Upper lobe of right lung (tissue), 1 donor: ENCODE data around the gene TUBGCP6. TPM values are rescaled to one million over a fixed set of nuclear protein-coding genes. Genes with fewer than 3 reads are reported as not detected.

Experiments used
- ATAC-seq: fragments of 200-7000 bp; cut with Tn5 transposase; one replicate; pipeline ENCODE4 v1.9.1; 2020; ENCODE audit warnings: mild to moderate bottlenecking, moderate library complexity
- DNase-seq: peaks from one replicate; pipeline ENCODE4 v3.0.0-alpha.2; 2020
- H3K27ac ChIP-seq: fragments of 200-600 bp; one replicate; pipeline ENCODE4 v1.8.0; 2022
- H3K27me3 ChIP-seq: fragments of 200-600 bp; one replicate; pipeline ENCODE4 v1.8.0; 2022; ENCODE audit warnings: mild to moderate bottlenecking
- H3K36me3 ChIP-seq: fragments of 200-600 bp; one replicate; pipeline ENCODE4 v1.8.0; 2022
- H3K4me1 ChIP-seq: fragments of 200-600 bp; one replicate; pipeline ENCODE4 v1.8.0; 2022
- H3K4me3 ChIP-seq: fragments of 200-600 bp; one replicate; pipeline ENCODE4 v1.8.0; 2022; ENCODE audit warnings: mild to moderate bottlenecking
- H3K9me3 ChIP-seq: fragments of 200-600 bp; one replicate; pipeline ENCODE4 v1.8.0; 2022
- intact Hi-C: fragments of 100-400 bp; cut with DNase I; formaldehyde crosslinking; loops from one replicate; pipeline ENCODE4 v1.11.0; 2022
- total RNA-seq: library from RNA; stranded (reverse); fragmentation: NEBNext Ultra II Directional; extraction: Animal tissue kit (Norgen Biotek cat#: 25700); gene quantifications from one replicate; pipeline ENCODE4 v1.2.1, GENCODE V29; 2021
- TF ChIP-seq, protein P1 (sequence below): fragments of 200-600 bp; IDR thresholded peaks from one replicate; pipeline ENCODE4 v1.8.0; 2022; ENCODE audit warnings: antibody characterized with exemption
- donor health status: DM: no; HTN: yes; CAD: no; lungs with severe emphysema.

Gene TUBGCP6
- total RNA-seq, 1 donor from 2014 or later: 51.3 TPM

DNA sequence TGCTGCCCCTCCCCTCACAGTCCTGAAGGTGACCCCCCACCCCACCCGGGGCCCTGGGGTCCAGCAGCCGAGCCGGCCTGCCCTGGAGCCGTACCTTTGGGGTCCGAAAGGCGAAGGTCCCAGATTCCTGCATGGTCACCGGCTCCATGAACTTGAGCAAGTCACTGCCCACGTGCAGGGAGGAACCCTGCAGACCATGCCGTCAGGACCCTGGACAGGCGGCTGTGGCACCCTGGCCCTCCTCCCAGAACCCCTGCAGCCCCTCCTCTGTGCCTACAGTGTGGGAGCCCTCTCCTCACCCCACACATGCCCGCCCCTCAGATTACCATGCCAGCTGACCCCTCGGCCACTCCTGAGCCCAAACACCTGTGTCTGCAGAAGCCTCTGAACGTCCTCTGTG lies 39.7 kb upstream of the TUBGCP6 start:
- TF ChIP-seq, protein P1, sequence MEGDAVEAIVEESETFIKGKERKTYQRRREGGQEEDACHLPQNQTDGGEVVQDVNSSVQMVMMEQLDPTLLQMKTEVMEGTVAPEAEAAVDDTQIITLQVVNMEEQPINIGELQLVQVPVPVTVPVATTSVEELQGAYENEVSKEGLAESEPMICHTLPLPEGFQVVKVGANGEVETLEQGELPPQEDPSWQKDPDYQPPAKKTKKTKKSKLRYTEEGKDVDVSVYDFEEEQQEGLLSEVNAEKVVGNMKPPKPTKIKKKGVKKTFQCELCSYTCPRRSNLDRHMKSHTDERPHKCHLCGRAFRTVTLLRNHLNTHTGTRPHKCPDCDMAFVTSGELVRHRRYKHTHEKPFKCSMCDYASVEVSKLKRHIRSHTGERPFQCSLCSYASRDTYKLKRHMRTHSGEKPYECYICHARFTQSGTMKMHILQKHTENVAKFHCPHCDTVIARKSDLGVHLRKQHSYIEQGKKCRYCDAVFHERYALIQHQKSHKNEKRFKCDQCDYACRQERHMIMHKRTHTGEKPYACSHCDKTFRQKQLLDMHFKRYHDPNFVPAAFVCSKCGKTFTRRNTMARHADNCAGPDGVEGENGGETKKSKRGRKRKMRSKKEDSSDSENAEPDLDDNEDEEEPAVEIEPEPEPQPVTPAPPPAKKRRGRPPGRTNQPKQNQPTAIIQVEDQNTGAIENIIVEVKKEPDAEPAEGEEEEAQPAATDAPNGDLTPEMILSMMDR: no peak
- no peaks in the 10 kb centered on the region for H3K9me3 ChIP-seq
- H3K36me3 ChIP-seq: peaks cover 92% of the 10 kb centered on the region
- DNase-seq: no peak
- ATAC-seq: no peak
- H3K27me3 ChIP-seq: no peaks in the 10 kb centered on the region
- H3K4me3 ChIP-seq: no peak overlapping the region
- peak overlapping the region; percentile 3 for H3K27ac ChIP-seq
- H3K4me1 ChIP-seq: no peaks in the 10 kb centered on the region
- intact Hi-C loops: no loop called here

DNA sequence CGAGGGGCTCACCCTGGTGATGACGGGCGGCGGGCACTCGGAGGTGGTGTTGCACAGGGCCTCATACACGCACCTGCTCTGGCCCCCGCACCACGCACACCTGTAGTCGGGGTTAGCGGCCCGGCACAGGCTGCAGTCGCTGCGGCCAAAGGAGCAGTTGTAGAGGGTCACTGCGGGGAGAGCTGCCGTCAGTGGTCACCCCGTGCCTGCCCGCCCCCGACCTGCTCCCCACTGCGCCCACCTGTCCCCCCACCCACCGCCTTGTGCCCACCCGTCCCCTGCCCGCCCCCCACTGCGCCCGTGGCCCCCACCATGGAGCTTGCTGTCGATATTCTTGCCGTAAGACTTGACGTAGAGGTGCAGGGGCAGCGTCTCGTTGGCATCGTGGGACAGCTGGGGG lies 39.0 kb upstream of the TUBGCP6 start:
- peaks cover 92% of the 10 kb centered on the region for H3K36me3 ChIP-seq
- no peaks in the 10 kb centered on the region for H3K27me3 ChIP-seq
- intact Hi-C loops: no loop called here
- DNase-seq (no peak), ATAC-seq (no peak)
- TF ChIP-seq, protein P1: no peak
- no peaks in the 10 kb centered on the region for H3K9me3 ChIP-seq
- H3K4me1 ChIP-seq: no peaks in the 10 kb centered on the region
- no peak overlapping the region for H3K27ac ChIP-seq
- no peak overlapping the region for H3K4me3 ChIP-seq

DNA sequence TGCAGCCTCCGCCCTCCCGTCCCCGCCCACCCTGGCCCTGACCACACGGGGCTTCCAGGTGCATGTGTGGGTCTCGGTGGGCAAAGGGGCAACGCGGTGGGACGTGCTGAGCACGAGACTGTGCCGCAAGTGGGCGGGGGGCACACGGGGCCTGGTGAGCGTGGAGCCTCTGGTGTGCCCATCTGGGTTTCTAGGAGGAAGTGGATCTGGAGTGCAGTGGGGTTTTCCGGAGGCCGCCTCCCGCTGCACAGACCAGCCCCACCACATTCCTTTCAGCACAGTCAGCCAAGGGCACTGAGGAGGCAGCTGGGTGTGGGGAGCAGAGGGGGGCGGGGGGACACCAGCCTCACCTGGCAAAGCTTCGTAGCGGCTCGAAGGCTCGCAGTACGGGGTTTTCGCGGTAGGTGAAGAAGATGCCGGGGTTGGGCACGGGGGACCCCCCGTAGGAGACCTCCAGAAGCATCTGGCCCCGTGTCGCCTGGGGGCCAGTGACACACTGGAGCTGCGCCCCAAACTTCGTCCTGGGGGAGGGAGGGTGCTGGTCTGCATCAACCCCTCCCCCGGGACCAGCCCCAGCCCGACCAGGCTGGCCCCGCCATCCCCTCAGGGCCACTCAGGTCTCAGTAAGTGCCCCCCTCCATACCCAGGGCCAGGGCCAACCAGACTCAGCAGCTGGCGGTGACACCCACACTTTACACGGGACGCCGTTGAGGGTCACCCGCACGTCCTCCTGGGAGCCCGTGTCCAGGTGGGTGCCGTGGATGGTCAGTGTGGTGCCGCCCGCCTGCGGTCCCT lies 37.7 kb upstream of the TUBGCP6 start:
- TF ChIP-seq, protein P1: no peak
- ATAC-seq (peak; percentile 87), DNase-seq (peak; percentile 91)
- Histone ChIP-seq H3K27ac (peak overlapping the region; percentile 65), H3K27me3 (no peaks in the 10 kb centered on the region), H3K9me3 (no peaks in the 10 kb centered on the region), H3K4me3 (no peak overlapping the region), H3K36me3 (peaks cover 92% of the 10 kb centered on the region), H3K4me1 (no peaks in the 10 kb centered on the region)
- intact Hi-C loops: no loop called here

GRCh38 chr22:50281957-50282356 lies 37.1 kb upstream of the TUBGCP6 start:
- intact Hi-C loops: no loop called here
- peak overlapping the region; percentile 47 for H3K27ac ChIP-seq
- no peaks in the 10 kb centered on the region for H3K4me1 ChIP-seq
- ATAC-seq: peak; percentile 5
- H3K27me3 ChIP-seq: no peaks in the 10 kb centered on the region
- no peak overlapping the region for H3K4me3 ChIP-seq
- no peak for DNase-seq
- no peaks in the 10 kb centered on the region for H3K9me3 ChIP-seq
- TF ChIP-seq, protein P1: no peak
- H3K36me3 ChIP-seq: peaks cover 91% of the 10 kb centered on the region

- Histone ChIP-seq H3K9me3 (no peaks in the 10 kb centered on the region), H3K27me3 (no peaks in the 10 kb centered on the region), H3K4me1 (no peaks in the 10 kb centered on the region), H3K4me3 (no peak overlapping the region), H3K27ac (peak overlapping the region; percentile 47), H3K36me3 (peaks cover 91% of the 10 kb centered on the region)
- no peak for ATAC-seq
- no peak for DNase-seq
- TF ChIP-seq, protein P1: no peak
- intact Hi-C loops: no loop called here
These were observed 36.5 kb upstream of the TUBGCP6 start for GRCh38 chr22:50281384-50281760.
